Measurements from ENCODE around the gene LUC7L2. TPM values are rescaled to one million over a fixed set of nuclear protein-coding genes. Genes with fewer than 3 reads are reported as not detected.
"Not testable (repeated sequence)": the region's sequence is repeated elsewhere in the genome, so short reads cannot be mapped to it uniquely, and the experiment has no call there.

Gene LUC7L2
- total and polyA plus RNA-seq, 10 of the 15 experiments (the other 5 are each of a cell fraction or from before 2014, with no cell fraction given) = 31.7 to 98.7 (median 68.6) TPM

GRCh38 chr7:139407555-139407954 lies 47.9 kb downstream of the LUC7L2 start:
- in situ Hi-C loops (cut with MboI) = no loop called here
- SMC1A ChIA-PET (ENCODE audit: uncharacterized antibody, unreplicated experiment) = no interaction called here
- 100% methylated on average over 1 of the region's 1 CpG for WGBS (ENCODE audit: insufficient coverage, insufficient replicate concordance, low lambda C conversion rate, missing lambda C conversion rate)
- RAD21 ChIA-PET (ENCODE audit: unreplicated experiment) = no interaction called here
- CTCF ChIA-PET = interaction anchor here (3.4 kb wide), 1 partner anchor 27 kb away, joined by 9 read pairs; no protein-coding TSS in a partner anchor
- DNase-seq (ENCODE audit: low read depth, low spot score) (no peak), FAIRE-seq (no peak), ATAC-seq (no peak)
- BruUV-seq (replicated peaks) = no TSS peak
- H3K27ac ChIP-seq (ENCODE audit: control insufficient read depth, insufficient read depth) = no peak overlapping the region
- H3K9ac ChIP-seq (ENCODE audit: control insufficient read depth, insufficient read depth, low read length) = no peak overlapping the region
- intact Hi-C loops (cut with micrococcal nuclease; ENCODE audit: unreplicated experiment) = no loop called here
- H3K4me3 ChIP-seq = no peak overlapping the region
- no peak overlapping the region for H2AFZ ChIP-seq (ENCODE audit: control insufficient read depth, low read depth, low read length)
- H3K4me1 ChIP-seq (ENCODE audit: control insufficient read depth, insufficient read depth, low read length) = no peaks in the 10 kb centered on the region
- TF ChIP-seq NR2F1 (conservative IDR thresholded peaks at IDR 0.05) = no peak
- TF ChIP-seq CBFB (IDR thresholded peaks at IDR 0.05; ENCODE audit: low read depth) = no peak
- TF ChIP-seq TCF7 (IDR thresholded peaks at IDR 0.05; ENCODE audit: borderline replicate concordance) = no peak
- TF ChIP-seq ATF2 (IDR thresholded peaks at IDR 0.05; ENCODE audit: low read length) = no peak
- TF ChIP-seq NFIC (IDR thresholded peaks at IDR 0.05; ENCODE audit: low read depth, low read length) = no peak
- TF ChIP-seq PKNOX1 (IDR thresholded peaks at IDR 0.05) = no peak
- TF ChIP-seq CEBPZ (IDR thresholded peaks at IDR 0.05; ENCODE audit: low read depth, low read length) = no peak
- TF ChIP-seq PML (IDR thresholded peaks at IDR 0.05; ENCODE audit: low read length) = no peak
- H3K36me3 ChIP-seq (ENCODE audit: control insufficient read depth in 2 of 2, insufficient read depth in 2 of 2, low read length in 1 of 2) = peaks cover 9 to 20% of the 10 kb centered on the region in 2 experiments
- no peaks in the 10 kb centered on the region for H3K27me3 ChIP-seq (replicated peaks in 1 of 2; ENCODE audit: control insufficient read depth in 2 of 2, insufficient read depth in 2 of 2, low read length in 1 of 2)
- POLR2A ChIA-PET = interaction anchor here (0.6 to 1.2 kb wide), 2 partner anchors 10 to 77 kb away, joined by 3 to 5 read pairs; no protein-coding TSS in a partner anchor
- no peaks in the 10 kb centered on the region for H3K79me2 ChIP-seq (ENCODE audit: control insufficient read depth, insufficient read depth, low read length)
- H4K20me1 ChIP-seq (ENCODE audit: control insufficient read depth, insufficient read depth) = no peaks in the 10 kb centered on the region
- no peaks in the 10 kb centered on the region for H3K9me3 ChIP-seq (replicated peaks; ENCODE audit: control insufficient read depth, insufficient read depth, low read length)
- H3K4me2 ChIP-seq (ENCODE audit: control insufficient read depth, insufficient read depth) = no peak overlapping the region

GRCh38 chr7:139414743-139415402 lies 55.2 kb downstream of the LUC7L2 start:
- H2AFZ ChIP-seq (ENCODE audit: control insufficient read depth, low read depth, low read length); H3K4me1 ChIP-seq (ENCODE audit: control insufficient read depth, insufficient read depth, low read length); H3K4me2 ChIP-seq (ENCODE audit: control insufficient read depth, insufficient read depth); H3K27ac ChIP-seq (ENCODE audit: control insufficient read depth, insufficient read depth); ATAC-seq; H3K79me2 ChIP-seq (ENCODE audit: control insufficient read depth, insufficient read depth, low read length); in situ Hi-C loops (cut with MboI); H3K27me3 ChIP-seq (replicated peaks in 1 of 2; ENCODE audit: control insufficient read depth in 2 of 2, insufficient read depth in 2 of 2, low read length in 1 of 2); H3K4me3 ChIP-seq; BruUV-seq (replicated peaks); RAD21 ChIA-PET (ENCODE audit: unreplicated experiment); DNase-seq (ENCODE audit: low read depth, low spot score); H3K9me3 ChIP-seq (replicated peaks; ENCODE audit: control insufficient read depth, insufficient read depth, low read length); H3K9ac ChIP-seq (ENCODE audit: control insufficient read depth, insufficient read depth, low read length); H4K20me1 ChIP-seq (ENCODE audit: control insufficient read depth, insufficient read depth); intact Hi-C loops (cut with micrococcal nuclease; ENCODE audit: unreplicated experiment); FAIRE-seq: not testable (repeated sequence)
- ChIA-PET POLR2A (interaction anchor here (0.6 kb wide), 1 partner anchor 11 kb away, joined by 5 read pairs; no protein-coding TSS in a partner anchor), CTCF (interaction anchor here (1.0 to 1.6 kb wide), 4 partner anchors 8 to 20 kb away, joined by 3 to 11 read pairs (median 3); no protein-coding TSS in a partner anchor), SMC1A (ENCODE audit: uncharacterized antibody, unreplicated experiment) (interaction anchor here (0.6 to 1.8 kb wide), 3 partner anchors 51 to 600 kb away, joined by 3 to 4 read pairs (median 3); no protein-coding TSS in a partner anchor)
- WGBS (ENCODE audit: insufficient coverage, insufficient replicate concordance, low lambda C conversion rate, missing lambda C conversion rate) = 89% methylated on average over 6 of the region's 6 CpGs
- H3K36me3 ChIP-seq (ENCODE audit: control insufficient read depth in 2 of 2, insufficient read depth in 2 of 2, low read length in 1 of 2) = peaks cover 4 to 20% of the 10 kb centered on the region in 2 experiments
